CD4-positive, alpha-beta T cell treated with Interleukin-4 for 1 hour (primary cell): ENCODE measurements around the gene MYOF.
A peak's percentile ranks its signal among the peaks of the same experiment; 100 is the strongest.
"Not testable (repeated sequence)": the region's sequence is repeated elsewhere in the genome, so short reads cannot be mapped to it uniquely, and the experiment has no call there.

ENCODE experiments used
- DNase-seq, 2 donors: peaks; one replicate each; pipeline ENCODE4 v3.0.0-alpha.2; 2020 to 2022

MYOF gene

DNA sequence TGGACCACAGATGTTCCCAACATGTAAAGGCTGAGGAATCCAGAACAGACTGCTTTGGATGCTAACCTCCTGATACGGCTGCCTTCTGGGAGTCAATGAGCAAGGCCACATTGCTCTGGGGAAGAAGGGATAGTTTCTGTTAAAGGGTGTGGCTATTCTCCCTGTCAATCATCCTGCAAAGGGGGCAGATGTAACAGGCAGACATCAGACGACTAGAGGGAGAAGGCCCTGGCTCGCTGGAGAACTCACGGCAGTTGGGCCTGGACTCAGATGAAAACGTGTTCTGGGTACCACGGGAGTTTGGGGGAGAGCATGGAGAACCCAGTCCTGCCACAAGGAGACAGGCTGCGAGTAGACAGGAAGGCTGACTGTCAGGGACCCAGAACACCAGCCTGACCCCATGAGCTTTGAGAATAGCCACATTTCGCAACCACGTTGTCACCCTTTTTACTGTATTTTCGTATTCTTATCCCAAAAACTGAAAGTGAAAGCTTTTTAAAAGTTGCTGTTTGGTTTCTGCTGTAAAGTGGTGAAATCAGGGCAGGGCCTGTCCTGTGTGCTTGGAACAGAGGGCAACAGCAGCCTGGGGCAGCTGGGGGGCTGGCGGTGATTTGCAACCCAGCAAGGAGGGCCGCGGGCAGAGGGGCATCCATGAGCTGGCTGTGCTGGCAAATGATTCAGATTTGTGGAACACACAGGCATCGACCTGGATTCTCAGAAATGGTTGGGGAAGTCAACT, 95.3 kb downstream of the MYOF start:
- DNase-seq: peak; percentile 24 to 46

DNA sequence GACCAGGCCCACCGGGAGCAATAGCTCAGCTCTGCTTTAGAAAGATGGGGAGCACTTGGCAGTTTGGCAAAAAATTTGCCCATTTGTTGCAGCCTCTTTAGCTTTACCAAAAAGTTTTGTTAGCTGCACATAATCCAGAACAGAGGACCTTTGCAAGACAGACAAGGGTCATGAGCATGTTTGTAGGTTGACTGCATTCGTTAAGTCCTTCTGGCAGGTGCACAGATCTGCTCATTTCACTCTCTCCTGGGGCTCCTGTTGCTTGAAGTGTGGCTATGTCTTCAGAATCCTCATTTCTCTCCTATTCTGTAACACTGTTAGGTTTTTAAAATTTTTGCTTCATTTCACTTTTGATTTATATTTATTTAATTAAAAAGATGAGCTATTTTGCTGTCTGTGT, 96.8 kb downstream of the MYOF start:
- DNase-seq: no peak

DNA sequence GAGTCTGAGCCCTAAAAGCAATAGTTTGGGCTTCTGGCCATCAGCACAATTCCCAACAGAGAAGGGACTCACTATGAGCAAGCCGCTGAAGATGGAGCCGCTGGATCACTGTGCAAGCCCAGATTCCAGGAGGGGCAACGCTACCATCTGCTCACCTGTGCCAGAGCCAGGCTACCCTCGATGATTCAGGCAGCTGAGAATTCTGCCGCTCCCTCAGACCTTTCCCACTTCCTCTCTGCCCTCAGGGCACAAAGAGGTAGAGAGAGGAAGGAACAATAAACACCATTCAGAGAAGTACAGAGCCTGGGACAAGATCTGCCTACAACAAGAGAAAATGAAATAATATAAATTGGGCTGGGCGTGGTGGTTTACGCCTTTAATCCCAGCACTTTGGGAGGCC, 98.1 kb downstream of the MYOF start:
- DNase-seq: no peak

DNA sequence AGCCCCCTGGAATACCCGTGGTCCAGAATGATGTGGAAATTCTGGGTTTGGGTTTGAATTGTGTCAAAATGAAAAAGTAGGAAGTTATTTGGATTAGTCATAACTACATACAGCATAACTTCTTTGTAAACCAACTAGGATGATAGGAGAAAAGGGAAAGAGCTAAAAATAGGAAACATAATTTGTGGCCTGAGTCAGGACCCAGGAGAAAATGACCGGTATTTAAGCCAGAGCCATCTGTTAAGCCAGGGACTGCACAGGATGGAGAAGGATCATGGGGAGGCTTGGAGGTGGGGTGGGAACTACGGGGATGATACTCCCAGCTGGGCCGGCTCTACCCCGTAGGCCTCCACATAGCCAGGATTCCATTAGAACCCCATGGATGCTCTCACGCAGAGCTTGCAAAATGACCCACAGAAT, 98.6 kb downstream of the MYOF start:
- no peak for DNase-seq

DNA sequence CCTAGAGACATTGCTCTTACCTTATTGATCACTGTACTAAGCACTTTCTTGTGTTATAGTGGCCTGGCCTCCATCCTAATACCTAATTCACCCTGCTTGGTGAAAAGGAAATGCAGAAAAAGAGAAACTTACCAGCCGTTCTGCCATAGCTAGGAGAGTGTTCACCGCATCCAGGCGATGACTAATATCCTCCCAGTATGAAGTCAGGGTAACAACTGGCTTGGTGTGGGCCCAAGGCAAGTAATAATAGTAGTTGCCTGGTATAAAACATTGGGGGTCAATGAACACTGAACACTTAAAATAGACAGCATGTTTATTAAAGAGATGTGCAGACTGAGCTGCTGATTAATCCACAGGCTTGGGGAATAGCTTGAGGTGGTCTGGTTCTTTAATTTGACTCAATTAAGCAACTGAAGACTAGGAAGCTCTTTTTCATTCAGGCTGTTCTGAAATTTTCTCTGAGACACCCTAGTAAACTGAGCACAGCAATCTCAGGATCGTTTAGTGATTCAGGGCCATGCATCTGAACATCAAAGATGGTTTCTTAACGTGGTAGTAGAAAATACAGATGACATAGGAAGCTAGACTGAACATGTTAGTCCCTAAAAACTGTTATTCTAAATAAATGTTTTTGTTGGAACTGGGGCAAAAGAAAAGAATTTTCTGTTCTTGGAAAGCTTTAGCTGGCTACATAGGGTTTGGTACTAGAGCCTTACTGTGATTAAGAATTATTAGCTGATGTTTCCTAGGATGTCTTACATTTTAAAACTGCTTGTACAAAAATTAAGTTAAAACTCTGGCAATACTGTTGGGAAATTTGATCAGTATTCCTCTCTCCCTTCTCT, 102.2 kb downstream of the MYOF start:
- peak in 1 of 2 donors; percentile 12 for DNase-seq

DNA sequence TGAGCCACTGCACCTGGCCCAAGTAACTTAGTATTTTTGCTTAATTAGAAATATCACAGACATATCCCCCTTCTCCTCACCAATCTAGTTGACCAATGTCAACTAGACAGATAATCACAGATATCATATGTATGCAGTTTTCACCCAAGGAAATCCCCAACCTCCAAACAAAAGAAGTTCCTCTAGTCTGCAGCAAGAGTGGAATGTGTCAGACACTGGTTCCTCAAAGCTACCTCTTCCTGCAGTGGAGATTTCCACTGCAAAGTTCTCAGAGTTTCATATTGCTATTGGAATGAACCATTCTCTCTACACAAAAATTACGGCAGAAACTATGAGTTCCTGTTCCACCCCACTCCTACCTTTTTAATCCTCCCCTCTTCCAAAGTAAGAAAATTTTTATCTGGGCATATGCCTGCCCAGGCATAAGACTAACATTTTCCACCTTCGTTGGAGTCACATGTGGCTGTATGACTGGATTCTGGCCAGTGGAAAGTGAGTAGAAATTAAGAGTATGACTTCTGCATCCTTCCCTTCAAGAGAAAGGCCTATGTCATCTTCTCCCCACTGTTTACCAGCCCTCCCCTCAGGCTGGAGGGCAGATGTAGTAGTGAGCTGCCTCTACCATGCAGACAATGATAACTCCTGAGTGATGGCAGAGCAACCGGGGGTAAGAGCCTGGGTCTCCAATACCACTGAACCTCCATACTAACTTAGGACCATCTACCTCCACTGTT, 103.0 kb downstream of the MYOF start:
- DNase-seq: no peak

DNA sequence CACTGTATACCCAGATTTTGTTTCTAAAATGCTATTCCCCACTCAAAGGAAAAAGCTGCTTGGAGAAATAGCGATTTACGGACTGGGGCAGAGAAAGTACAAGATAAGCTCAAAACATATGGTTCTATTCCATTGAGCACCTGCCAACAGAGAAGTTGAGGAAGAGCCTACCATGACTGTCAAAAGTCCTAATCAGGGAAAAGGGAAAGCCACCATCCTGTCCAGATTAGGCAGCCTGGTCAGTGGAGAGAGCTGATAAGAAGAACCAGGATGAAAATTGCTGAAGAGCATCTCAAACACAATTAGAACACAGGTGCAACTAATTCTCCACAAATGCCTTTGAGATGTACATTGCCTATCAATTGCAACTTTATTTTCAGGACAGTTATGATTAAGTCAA, 104.1 kb downstream of the MYOF start:
- DNase-seq: no peak

DNA sequence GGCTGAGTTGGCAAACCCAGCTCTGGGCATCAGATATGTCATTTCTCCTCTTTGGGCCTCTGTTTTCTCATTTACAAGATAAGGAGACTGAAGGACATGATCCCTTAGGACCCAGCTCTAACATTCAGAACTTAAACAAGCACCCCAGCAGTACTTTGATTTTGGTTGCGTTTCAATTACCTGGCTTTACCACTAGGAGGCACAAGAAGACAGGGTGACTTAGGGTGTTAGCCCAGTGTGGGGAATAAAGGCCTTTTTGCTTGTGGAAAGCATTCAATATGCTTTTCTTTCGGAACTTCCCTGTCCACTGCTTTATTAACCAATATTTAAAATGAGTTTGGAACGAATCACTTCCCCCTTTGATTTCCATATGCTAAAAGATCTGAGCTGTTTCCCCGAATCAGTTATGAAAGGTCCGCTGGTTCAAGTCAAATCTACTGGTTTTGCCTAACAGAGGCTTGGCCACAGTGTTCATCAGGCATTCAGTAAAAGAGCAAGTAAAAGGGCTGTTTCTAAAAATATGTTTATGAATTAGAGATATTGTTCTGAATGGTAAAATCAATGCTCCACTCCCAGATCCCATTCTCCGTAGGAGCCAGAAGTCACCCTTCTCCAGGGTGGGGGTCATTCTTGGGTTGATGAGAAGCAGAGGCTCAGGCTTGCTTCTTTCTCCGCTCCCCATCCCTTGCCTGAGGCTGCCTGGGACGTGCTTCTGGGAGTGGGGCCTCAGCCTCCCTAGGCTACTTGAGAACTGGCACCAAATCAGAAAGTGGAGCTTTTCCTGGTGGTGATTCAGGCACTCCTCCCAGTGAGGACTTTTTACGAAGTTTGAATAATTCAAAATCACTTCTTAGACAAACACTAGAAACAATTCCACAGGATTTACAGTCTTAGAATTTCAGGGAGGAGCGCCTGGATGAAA, 105.5 kb downstream of the MYOF start:
- peak; percentile 61 to 82 for DNase-seq

DNA sequence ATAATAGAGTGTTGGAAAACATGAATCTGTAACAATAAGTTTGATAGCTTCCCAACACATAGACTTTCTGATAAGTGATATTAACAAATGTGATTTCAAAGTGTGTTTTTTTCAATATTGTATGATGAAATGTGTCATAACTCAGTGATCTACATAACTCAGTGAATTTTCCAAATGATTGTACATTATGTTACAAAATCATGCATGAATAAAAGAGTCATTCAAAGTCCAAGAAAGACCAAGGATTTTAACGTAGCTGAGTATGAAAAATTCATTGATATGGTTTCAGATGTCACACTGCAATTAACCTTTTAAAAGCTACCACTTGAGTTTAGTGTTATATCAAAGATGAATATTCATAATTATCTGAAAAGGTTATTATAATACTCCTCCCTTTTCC, 111.2 kb downstream of the MYOF start:
- DNase-seq: no peak

DNA sequence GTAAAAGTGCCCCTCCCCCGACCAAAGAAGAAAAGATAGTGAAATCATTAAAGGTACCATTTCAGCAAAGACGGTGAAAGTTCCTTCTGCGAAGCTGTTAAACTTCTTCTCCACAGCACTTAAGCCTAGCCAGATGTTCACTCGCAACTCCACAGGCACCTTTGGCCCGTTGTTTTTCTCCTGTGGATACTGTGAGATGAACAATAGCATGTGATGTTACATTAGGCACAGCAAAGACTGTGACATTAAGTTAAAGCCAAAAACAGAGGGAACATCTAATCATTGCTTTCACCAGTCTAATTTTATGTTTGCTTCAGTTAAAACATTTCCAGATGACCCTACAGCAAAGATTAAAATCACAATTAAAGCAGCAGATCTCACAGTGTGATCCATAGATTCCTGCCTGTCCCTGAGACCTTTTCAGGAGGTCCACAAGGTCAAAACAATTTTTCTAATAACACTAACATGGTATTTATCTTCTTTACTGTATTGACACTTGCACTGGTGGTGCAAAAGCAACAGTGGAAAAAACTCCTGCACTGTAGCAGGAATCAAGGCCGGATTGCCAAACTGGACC, 112.5 kb downstream of the MYOF start:
- no peak for DNase-seq

DNA sequence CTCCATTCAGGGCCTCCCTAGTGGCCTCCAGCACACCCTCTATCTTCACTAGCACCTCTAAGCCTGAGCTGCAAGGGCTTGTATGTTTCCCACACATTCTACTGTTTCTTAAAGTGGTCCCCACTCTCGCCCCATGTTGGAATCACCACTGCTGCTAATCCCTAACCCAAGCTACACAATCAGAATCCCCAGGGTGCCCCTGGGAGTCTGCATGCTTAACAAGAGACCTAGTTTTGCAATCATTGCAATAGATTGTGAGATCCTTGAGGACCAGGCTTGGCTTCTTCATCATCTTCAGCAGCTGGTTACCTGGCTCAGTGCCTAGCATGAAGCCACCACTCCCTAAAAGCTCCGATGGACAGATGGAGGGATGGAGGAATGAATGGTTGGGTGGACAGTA, 113.9 kb downstream of the MYOF start:
- no peak for DNase-seq

DNA sequence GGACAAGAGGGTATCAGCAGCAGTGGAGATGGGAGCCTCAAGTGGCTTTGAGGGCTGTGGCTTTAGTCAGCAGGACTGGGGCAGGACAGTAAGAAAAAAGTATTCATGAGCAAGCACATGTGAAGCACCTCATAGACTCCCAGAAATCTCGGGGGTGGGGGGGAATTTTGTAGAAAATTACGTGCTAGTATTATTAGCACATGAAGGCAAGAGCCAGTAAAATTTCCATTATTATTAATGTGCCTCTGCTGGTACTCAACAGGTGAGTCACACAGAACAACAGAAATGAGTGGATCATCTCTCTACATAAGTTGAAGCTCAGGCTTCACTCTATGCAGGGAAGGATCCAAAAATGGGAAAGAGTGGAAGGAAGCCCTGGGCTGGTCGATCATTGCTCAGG, 114.5 kb downstream of the MYOF start:
- DNase-seq: no peak

DNA sequence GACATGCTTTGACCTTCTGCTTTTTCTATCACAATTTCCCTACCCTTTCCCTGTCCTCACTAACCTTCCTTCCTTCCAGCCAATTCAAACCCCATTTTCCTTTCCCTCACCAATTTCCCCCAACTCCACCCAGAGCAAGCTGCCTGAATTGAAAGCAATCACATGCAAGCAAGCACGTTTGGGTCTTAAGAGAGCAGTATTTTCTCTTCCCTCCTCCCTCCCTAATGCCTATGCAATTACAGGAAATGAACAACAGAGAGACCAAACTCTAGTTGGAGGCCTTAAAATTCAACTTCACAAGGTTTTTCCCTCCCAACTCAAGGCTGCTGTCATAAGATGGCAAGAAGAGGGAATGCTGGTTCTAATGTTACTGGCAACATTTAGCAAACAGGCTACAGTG, 117.2 kb downstream of the MYOF start:
- no peak for DNase-seq

DNA sequence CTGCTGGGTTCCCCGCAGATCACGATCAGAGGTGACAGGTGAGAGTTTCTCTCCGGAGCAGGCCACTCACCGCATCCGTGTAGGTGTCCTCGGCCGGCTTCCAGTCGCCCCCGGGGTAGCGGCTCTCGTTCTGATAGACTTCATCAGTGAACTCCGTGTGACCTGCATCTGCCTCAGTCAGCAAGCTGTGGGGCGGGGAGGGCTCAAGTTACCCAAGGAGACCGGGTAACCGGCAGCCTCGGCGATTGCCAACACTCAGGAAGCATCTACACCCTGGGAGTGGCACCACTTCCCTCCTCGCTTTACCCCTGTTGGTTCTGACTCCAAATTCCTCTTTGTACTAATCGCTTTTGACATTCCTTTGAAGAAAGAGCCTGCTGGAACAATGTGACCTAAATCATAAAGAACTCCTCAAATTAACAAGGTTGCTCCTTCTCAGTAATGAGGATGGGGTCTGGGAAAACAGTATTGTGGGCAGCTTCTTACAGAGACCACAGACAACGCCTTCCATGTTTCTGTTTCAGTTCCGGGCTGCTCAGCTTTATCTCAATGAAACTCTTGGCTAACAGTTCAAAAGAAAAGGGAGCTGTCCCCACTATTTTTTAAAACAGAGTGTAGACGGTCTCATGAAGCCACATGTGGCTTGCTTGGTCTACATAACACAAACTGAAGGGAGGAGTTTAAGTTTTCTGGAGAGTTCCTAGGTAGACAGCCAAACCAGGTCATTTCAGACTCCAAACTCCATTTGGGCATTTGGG, 118.1 kb downstream of the MYOF start:
- DNase-seq: peak in 1 of 2 donors; percentile 41

DNA sequence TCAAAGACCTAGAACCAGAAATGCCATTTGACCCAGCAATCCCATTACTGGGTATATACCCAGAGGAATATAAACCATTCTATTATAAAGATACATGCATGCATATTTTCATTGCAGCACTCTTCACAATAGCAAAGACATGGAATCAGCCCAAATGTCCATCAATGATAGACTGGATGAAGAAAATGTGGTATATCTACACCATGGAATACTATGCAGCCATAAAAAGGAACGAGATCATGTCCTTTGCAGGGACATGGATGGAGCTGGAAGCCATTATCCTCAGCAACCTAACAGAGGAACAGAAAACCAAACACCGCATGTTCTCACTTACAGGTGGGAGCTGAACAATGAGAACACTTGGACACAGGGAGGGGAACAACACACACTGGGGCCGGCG, 123.7 kb downstream of the MYOF start:
- not testable (repeated sequence) for DNase-seq

DNA sequence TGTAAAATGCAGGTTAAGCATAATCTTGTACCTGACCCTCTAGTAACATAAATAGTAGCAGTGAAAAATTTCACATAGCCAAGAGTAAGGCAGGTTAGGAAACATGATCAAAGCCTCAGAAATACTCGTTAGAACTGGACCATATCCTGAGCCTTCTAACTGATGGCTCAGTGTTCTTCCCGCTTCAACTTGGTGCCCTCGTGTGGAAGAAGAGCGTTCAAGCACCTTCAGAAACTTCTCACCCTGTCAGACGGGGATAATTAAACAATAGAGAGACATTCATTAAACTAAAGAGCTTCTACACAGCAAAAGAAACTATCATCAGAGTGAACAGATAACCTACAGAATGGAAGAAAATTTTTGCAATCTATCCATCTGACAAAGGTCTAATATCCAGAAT, 124.5 kb downstream of the MYOF start:
- DNase-seq: peak in 1 of 2 donors; percentile 34

DNA sequence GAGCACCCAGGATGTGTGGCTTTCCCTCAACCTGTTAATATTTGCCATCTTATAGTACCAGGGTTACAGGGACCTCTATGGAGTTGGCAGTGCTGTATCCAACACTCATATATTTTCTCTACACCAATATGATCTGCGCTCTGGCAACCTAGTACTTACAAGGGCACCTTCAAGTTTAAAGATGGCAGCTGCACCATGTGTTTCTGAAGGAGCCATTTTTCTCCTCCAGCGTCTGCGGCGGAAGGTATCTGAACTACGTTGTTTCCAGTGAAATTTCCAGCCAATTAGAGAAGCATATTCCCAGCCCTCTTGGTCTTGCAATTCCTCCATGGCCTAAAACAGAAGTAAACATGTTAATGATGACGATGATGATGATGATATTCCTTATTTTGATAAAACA, 125.6 kb downstream of the MYOF start:
- no peak for DNase-seq

DNA sequence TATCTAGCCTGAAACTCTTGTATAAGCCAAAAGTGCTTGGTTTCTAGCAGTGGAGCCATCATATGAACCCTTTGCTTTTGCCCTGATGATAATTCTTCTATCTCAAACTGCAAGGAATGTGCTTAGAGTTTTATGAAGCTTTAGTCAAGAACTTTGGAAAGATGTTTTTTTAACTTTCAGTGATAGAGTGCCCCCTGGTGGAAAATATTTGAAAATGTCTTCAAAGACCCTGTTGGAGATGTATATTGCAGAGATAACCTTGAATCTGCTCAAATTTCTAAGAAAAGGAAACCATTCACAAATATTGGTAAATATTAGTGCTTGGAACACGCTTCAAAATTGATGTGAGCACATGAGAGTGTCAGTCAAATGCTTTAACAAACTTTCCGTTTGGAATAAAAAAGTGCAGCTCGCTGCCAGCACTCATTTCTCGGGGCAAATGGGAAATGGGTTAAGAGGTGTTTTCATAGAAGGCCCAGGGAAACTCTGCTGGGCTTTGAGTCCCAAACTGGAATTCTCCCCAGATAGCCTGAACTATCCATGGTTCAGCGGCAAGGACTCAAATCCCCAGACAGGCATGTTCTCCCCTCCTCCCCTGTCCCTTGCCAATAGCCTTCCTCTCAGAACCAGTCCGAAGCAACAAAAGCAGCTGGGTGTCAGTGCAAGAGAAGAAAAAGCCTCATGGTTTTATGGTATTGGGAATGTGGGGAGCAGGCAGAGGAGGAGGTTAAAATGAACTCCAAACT, 129.3 kb downstream of the MYOF start:
- DNase-seq: peak in 1 of 2 donors; percentile 48

DNA sequence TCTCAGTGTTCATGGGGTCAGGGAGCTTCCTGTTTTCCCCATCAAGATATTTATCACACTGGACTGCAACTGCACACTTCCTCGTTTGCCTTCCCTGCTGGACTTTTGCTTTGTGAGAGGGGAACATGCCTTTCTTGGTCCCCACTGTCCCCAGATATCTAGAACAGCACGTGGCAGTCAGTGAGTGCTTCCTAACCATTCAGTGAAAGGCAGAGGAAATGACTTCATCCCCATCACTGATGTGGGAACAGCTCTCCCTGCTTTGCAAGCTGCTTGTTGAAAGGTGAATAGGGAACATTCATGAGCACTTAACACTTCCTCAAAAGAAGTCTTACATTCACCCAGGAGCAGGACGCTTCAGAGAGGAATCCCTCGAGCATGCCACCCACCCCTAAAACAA, 135.4 kb downstream of the MYOF start:
- DNase-seq: no peak

DNA sequence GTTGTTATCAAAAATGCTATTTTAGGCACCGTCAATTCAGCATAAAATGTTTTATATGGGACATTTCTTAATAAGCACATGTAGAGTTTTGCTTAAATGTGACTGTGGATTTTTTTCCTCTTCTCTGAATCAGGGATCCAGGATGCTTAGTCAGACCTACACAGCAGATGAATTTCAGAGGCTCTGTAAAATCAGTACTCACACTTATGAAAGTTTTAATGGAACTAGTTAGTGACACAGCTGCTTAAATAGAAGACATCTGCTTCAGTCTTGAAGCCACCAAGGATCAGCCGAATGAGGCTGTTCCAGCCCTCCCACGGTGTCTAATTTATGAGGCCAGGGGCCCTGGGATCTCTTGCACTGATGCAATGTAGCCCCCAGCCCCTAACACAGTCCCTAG, 136.0 kb downstream of the MYOF start:
- DNase-seq: no peak

DNA sequence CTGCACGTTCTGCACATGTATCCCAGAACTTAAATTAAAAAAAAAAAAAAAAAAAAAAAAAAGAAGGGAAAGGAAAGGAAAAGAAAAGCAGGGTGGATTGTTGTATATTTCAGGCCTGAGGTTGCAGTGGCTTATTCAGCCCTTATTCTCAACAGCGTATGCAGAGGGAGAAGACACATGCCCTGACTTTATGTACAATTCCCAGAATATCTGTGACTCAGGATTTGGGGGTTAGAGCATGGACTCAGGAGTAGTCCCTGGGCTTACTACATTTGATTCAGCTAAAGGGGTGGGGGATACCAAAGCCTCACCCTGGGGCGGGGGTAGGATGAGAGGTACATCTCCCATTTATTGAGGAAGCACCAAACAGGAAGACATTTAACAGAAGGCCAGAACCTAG, 137.4 kb downstream of the MYOF start:
- no peak for DNase-seq
